Fibroblast of lung (primary cell): ENCODE data around the gene FHIT.

Experiments
- EZH2 ChIP-seq: IDR thresholded peaks from 2 replicates; pipeline ENCODE4 v1.5.1; 2012; ENCODE audit warnings: low read length, control low read depth, mild to moderate bottlenecking; ENCODE audit errors: missing control alignments
- TF ChIP-seq, protein P1 (sequence below), 2 donors: IDR thresholded peaks in 1 of 2; conservative IDR thresholded peaks in 1 of 2; 1 replicate in 1 of 2; 2 replicates in 1 of 2; pipeline ENCODE4 v1.5.1; 2011 to 2012; ENCODE audit warnings: low read length in 2 of 2, control low read depth in 1 of 2, inconsistent platforms in 1 of 2, low read depth in 1 of 2, mild to moderate bottlenecking in 1 of 2

DNA sequence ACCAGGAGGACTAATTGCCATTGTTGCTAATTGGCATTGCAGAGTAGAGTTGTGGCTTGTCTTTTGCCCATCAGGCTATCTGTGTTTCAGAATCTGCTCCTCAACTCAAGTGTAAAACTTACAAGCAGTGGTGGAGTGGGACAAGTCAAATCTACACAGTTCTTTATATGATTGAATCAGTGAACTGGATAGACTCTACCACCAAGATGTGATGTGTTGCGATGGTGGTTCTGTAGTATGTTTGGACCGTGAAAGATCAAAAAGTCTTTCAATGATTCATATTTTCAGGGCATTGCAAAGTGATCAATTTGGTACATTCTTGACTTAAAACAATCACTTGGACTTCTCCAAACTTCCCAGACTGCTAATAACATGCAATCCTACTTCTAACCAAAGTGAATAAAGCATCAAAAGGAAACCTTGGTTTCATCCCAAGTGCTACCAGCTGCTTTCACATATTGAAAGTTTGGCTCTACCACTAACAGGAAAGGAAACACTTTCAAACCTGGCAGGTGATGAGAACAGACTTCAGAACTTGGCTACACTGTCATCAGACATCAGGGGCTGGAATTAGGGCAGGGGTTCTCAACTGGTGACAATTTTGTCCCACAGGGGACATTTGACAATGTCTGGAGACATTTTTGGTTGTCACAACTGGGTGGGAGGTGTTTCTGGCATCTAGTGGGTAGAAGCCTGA, 1356.7 kb downstream of the FHIT start:
- TF ChIP-seq, protein P1, sequence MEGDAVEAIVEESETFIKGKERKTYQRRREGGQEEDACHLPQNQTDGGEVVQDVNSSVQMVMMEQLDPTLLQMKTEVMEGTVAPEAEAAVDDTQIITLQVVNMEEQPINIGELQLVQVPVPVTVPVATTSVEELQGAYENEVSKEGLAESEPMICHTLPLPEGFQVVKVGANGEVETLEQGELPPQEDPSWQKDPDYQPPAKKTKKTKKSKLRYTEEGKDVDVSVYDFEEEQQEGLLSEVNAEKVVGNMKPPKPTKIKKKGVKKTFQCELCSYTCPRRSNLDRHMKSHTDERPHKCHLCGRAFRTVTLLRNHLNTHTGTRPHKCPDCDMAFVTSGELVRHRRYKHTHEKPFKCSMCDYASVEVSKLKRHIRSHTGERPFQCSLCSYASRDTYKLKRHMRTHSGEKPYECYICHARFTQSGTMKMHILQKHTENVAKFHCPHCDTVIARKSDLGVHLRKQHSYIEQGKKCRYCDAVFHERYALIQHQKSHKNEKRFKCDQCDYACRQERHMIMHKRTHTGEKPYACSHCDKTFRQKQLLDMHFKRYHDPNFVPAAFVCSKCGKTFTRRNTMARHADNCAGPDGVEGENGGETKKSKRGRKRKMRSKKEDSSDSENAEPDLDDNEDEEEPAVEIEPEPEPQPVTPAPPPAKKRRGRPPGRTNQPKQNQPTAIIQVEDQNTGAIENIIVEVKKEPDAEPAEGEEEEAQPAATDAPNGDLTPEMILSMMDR (conservative IDR thresholded peaks at IDR 0.05 in 1 of 2, IDR thresholded peaks at IDR 0.05 in 1 of 2; ENCODE audit: low read depth in 1 of 2, low read length in 2 of 2): no peak
- TF ChIP-seq EZH2: no peak
